ENCODE measurements around the gene CLN3.
A peak's percentile ranks its signal among the peaks of the same experiment; 100 is the strongest.

CLN3 gene

GRCh38 chr16:28532940-28533647 lies 41.2 kb upstream of the CLN3 start:
- peak overlapping the region; percentile 19; the same call in 1 of the 2 replicates for H3K27ac ChIP-seq
- TF ChIP-seq CTCF (conservative IDR thresholded peaks at IDR 0.05) = no peak

- H3K27ac ChIP-seq = peak overlapping the region; percentile 19; the same call in 1 of the 2 replicates
- TF ChIP-seq CTCF (conservative IDR thresholded peaks at IDR 0.05) = no peak
Measured at GRCh38 chr16:28531777-28532744, 40.2 kb upstream of the CLN3 start.

DNA sequence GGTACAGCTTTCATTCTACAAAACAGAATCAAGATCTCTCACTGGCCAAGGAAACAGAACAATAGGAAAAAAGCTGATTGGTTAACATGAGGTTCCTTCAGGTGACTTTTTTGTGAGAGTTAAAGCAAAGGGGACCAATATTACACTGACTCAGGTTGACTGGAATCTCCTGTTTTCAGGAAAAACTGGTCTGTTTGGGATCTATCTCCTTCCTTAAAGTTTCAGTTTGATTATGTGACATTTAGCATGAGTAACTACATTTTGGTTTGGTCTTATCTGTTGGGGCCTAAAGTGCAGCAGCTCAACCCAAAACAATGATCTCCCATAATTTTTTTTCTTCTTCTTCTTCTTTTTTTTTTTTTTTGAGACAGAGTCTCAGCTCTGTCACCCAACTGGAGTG lies 37.2 kb upstream of the CLN3 start:
- TF ChIP-seq CTCF (conservative IDR thresholded peaks at IDR 0.05) = no peak
- H3K27ac ChIP-seq = peak overlapping the region; percentile 62

DNA sequence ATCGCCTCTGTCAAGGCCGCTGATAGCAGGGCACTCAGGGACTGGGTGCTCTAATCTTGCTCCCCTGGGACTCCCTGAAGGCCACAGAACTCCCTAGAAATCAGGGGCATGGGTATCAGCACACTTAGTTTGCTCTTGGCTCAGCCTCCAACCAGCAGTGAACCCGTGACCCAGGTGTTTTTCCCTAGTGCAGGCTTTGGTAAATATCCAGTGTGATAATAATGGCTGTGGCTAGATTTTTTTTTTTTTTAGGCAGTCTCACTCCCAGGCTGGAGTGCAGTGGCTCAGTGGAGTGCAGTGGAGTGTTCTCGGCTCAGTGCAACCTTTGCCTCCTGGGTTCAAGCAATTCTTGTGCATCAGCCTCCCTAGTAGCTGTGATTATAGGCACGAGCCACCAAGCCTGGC lies 36.6 kb upstream of the CLN3 start:
- peak overlapping the region; percentile 62 for H3K27ac ChIP-seq
- no peak for TF ChIP-seq CTCF (conservative IDR thresholded peaks at IDR 0.05)

GRCh38 chr16:28527985-28528384 lies 36.1 kb upstream of the CLN3 start:
- peak overlapping the region; percentile 62 for H3K27ac ChIP-seq
- TF ChIP-seq CTCF (conservative IDR thresholded peaks at IDR 0.05) = no peak

GRCh38 chr16:28527100-28527785 lies 35.4 kb upstream of the CLN3 start:
- H3K27ac ChIP-seq = peak overlapping the region; percentile 62

- no peak for TF ChIP-seq CTCF (conservative IDR thresholded peaks at IDR 0.05)
- H3K27ac ChIP-seq = peak overlapping the region; percentile 62
Measured at GRCh38 chr16:28526201-28527099, 34.6 kb upstream of the CLN3 start.

Data from VCaP (cell line).